MM.1S (cell line): ENCODE measurements around the gene LRRC4B.

Experiments used
- CTCF ChIP-seq: fragments of 300-600 bp; sonication (generic); IDR thresholded peaks from 2 replicates; pipeline ENCODE4 v1.5.1; 2016; ENCODE audit warnings: antibody characterized with exemption, low read length, mixed read lengths
- EZH2phosphoT487 ChIP-seq: fragments of 300-600 bp; sonication (generic); IDR thresholded peaks from 2 replicates; pipeline ENCODE4 v1.6.1; 2018; ENCODE audit warnings: antibody characterized with exemption, low read length

DNA sequence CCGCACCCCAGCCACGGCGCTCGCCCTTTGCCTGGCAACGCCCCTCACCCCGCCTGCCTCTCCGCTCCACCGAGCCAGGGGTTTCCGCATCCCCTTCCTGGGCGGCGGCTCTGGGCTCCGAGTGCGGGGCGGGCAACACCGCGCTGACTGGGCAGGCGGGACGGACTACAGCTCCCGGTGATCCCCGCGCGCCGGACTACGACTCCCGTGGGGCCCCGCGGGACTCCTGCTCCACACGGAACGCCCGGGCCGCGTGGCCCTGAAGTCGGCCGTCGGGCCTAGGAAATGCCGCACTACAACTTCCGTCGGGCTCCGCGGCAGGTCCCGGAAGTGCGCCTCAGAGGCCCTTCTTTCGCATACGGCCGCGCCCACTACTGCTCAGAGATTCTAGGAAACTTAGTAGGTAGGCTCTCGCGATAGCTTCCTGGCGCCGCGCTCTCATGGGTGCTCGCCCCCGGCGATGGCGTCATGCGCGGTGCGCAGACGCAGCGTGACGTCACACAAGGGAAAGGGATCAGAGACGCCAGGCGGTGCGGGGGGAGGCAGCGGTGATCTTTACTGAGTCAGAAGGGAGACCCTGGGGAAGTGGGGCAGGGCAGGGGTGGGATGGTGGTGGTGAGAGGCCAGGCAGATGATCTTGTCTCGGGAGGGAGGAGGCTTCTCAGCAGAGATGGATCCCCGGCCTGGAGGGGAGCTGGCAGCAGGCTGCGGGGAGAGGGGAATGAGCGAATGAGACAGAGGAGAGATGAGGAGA is 57.0 kb downstream of the LRRC4B start, which contains the start of gene JOSD2:
- TF ChIP-seq CTCF (no peak), EZH2phosphoT487 (no peak)
